Small intestine (tissue), 7 donors: ENCODE results near the gene CDC7. TPM values are rescaled to one million over a fixed set of nuclear protein-coding genes. Genes with fewer than 3 reads are reported as not detected.
"Not testable (repeated sequence)": the region's sequence is repeated elsewhere in the genome, so short reads cannot be mapped to it uniquely, and the experiment has no call there.

ENCODE experiments used
- DNase-seq, 2 donors: peaks; one replicate each; pipeline versions ENCODE4 v3.0.0 to v3.0.0-alpha.2; 2013
- FAIRE-seq: peaks from 2 replicates; lab custom pipeline; 2012; peaks lifted over from hg19 to GRCh38; lab: Jason Lieb, UNC
- H3K27ac ChIP-seq, 3 donors: one replicate each; pipeline ENCODE4 v1.5.1; 2013; ENCODE audit warnings: low read length in 2 of 3, mild to moderate bottlenecking in 2 of 3, control low read depth in 1 of 3, inconsistent platforms in 1 of 3, low read depth in 1 of 3, moderate library complexity in 1 of 3
- H3K27me3 ChIP-seq, 3 donors: one replicate each; pipeline ENCODE4 v1.6.1; 2013; ENCODE audit warnings: low read length in 3 of 3, inconsistent platforms in 1 of 3; ENCODE audit not compliant: control insufficient read depth in 3 of 3, insufficient read depth in 3 of 3
- H3K36me3 ChIP-seq, 3 donors: one replicate each; pipeline ENCODE4 v1.6.1; 2013; ENCODE audit warnings: low read length in 3 of 3, inconsistent platforms in 1 of 3, low read depth in 1 of 3, mild to moderate bottlenecking in 1 of 3, moderate library complexity in 1 of 3; ENCODE audit not compliant: control insufficient read depth in 3 of 3, insufficient read depth in 2 of 3
- H3K4me1 ChIP-seq, 3 donors: one replicate each; pipeline ENCODE4 v1.6.1; 2013; ENCODE audit warnings: low read length in 2 of 3, inconsistent platforms in 1 of 3, low read depth in 1 of 3, mild to moderate bottlenecking in 1 of 3, moderate library complexity in 1 of 3; ENCODE audit not compliant: control insufficient read depth in 3 of 3, insufficient read depth in 2 of 3
- H3K4me3 ChIP-seq, 3 donors: one replicate each; pipeline ENCODE4 v1.5.1; 2013; ENCODE audit warnings: low read length in 3 of 3, control low read depth in 1 of 3, inconsistent platforms in 1 of 3, low read depth in 1 of 3, mild to moderate bottlenecking in 1 of 3, moderate library complexity in 1 of 3
- H3K9me3 ChIP-seq, 2 donors: one replicate each; pipeline ENCODE4 v1.6.1; 2013; ENCODE audit warnings: low read depth in 1 of 2, low read length in 1 of 2; ENCODE audit not compliant: control insufficient read depth in 2 of 2, insufficient read depth in 1 of 2
- WGBS, 3 donors: extraction: QIAGEN DNeasy Blood & Tissue Kit; methylation state at CpG; one replicate each; pipeline ENCODE4 v1.1.7; 2013; 5-methylcytosine and 5-hydroxymethylcytosine counted together
- polyA plus RNA-seq, 4 donors: library from polyadenylated mRNA; stranded (reverse) in 3 of 4; unstranded in 1 of 4; fragments of 200-250 nt in 3 of 4; fragments of 120-200 nt in 1 of 4; gene quantifications; one replicate each; pipeline versions ENCODE4 v1.2.1 to v1.2.3, GENCODE V29; 2013
- donor health status: healthy with polysubstance abuse.
- donor health status: control.
- donor health status: control.
- donor health status: Bipolar disorder and iron deficiency.
- donor health status: healthy.

The CDC7 gene
- polyA plus RNA-seq, 4 donors: 0.27 to 9.4 (median 3.5) TPM

DNA sequence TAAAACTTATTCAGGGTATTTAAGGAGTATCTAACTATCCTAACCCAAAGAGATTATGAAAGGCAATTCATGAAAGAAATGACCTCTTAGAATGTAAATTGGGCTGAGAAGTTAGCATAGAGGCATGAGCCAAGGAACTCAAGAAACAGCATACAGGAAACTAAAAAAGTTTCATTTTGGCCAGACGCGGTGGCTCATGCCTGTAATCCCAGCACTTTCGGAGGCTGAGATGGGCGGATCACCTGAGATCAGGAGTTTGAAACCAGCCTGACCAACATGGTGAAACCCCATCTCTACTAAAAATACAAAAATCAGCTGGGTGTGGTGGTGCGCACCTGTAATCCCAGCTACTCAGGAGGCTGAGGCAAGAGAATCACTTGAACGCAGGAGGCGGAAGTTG, 16.0 kb downstream of the CDC7 start:
- FAIRE-seq, H3K4me3 ChIP-seq, H3K27me3 ChIP-seq, H3K9me3 ChIP-seq, H3K4me1 ChIP-seq, DNase-seq, H3K36me3 ChIP-seq, H3K27ac ChIP-seq: not testable (repeated sequence)
- 88 to 93% (median 93%) methylated on average over 7 of the region's 7 CpGs for WGBS, 3 donors

DNA sequence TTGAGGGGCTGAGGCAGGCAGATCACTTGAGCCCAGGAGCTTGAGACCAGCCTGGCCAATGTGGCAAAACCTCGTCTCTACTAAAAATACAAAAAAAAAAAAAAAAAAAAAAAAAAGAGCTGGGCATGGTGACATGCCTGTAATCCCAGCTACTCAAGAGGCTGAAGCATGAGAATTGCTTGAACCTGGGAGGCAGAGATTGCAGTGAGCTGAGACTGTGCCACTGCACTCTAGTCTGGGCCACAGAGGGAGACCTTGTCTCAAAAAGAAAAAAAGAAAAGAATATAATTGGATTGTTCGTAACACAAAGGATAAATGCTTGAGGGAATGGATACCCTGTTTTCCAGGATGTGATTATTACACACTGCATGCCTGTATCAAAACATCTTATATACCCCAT, 18.5 kb downstream of the CDC7 start:
- H3K9me3 ChIP-seq, H3K36me3 ChIP-seq, H3K4me3 ChIP-seq, H3K4me1 ChIP-seq, DNase-seq, H3K27ac ChIP-seq, H3K27me3 ChIP-seq, FAIRE-seq: not testable (repeated sequence)
- 83 to 87% (median 85%) methylated on average over 2 of the region's 2 CpGs for WGBS, 3 donors

GRCh38 chr1:91520942-91521507, 20.4 kb downstream of the CDC7 start:
- FAIRE-seq: no peak
- no peaks in the 10 kb centered on the region for H3K9me3 ChIP-seq
- 64 to 89% (median 80%) methylated on average over 2 of the region's 2 CpGs for WGBS, 3 donors

DNA sequence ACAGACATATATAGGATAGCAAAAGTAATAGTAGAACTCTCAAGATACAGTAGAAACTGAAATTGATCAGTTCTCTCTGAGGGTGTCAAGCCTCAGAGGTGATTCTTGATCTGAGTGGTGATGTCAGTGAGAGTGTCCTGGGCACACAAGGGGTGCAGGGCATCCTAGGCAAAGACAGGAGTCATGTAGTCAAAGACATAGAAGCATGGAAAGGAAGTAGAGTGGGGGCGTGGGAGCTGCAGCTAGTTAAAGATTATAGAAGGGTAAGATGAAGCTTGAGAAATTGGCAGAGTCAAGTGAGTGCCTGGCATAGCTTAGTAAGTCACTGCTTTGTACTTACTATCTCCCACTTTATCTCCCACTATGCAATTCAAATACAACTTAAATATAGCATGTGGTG, 22.8 kb downstream of the CDC7 start:
- FAIRE-seq: no peak
- DNase-seq: no peak

More at GRCh38 chr1:91520942-91521507, 20.4 kb downstream of the CDC7 start:
- H3K36me3 ChIP-seq: no peaks in the 10 kb centered on the region
- no peaks in the 10 kb centered on the region for H3K27me3 ChIP-seq
- no peak overlapping the region for H3K4me3 ChIP-seq
- no peak for DNase-seq
- no peak overlapping the region for H3K27ac ChIP-seq
- no peaks in the 10 kb centered on the region for H3K4me1 ChIP-seq

GRCh38 chr1:91526496-91526895, 25.8 kb downstream of the CDC7 start:
- Histone ChIP-seq H3K36me3 (no peaks in the 10 kb centered on the region), H3K9me3 (no peaks in the 10 kb centered on the region), H3K4me1 (no peaks in the 10 kb centered on the region), H3K4me3 (no peak overlapping the region), H3K27ac (no peak overlapping the region), H3K27me3 (no peaks in the 10 kb centered on the region)
- 68 to 78% (median 74%) methylated on average over 5 of the region's 5 CpGs for WGBS, 3 donors
- no peak for FAIRE-seq
- DNase-seq: no peak

More for the DNA sequence above, 22.8 kb downstream of the CDC7 start:
- Histone ChIP-seq H3K27ac (no peak overlapping the region), H3K4me1 (no peaks in the 10 kb centered on the region), H3K36me3 (no peaks in the 10 kb centered on the region), H3K27me3 (no peaks in the 10 kb centered on the region), H3K9me3 (no peaks in the 10 kb centered on the region), H3K4me3 (no peak overlapping the region)
- 20 to 50% (median 36%) methylated on average over 1 of the region's 1 CpG for WGBS, 3 donors

DNA sequence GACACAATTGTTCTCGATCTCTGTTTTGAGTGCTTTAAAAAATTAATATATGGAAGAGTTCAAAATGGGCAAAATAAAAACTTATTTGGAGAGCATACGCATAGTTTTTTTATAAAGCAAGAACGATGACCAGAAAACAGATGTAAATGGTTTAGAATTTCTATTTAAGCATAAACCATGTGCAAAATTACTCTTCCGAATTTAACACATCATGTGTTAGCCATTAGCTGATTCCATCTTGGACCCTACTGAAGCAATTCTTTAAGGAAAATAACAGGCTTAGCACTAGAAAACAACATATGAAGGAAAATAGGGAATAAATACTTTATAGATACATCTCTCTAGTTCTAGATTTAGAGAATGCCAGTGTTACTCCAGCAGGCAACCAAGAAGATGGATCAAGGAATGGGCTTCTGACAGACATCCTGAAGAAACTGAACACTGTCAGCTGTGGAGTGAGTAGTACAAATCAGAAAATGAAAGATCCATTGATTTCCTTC, 26.7 kb downstream of the CDC7 start:
- Histone ChIP-seq H3K4me1 (no peaks in the 10 kb centered on the region), H3K27me3 (no peaks in the 10 kb centered on the region), H3K36me3 (no peaks in the 10 kb centered on the region), H3K9me3 (no peaks in the 10 kb centered on the region), H3K4me3 (no peak overlapping the region), H3K27ac (peak overlapping the region in 1 of 3 donors; percentile 58)
- FAIRE-seq (no peak), DNase-seq (no peak)
- WGBS, 3 donors: 71 to 93% (median 93%) methylated on average over 4 of the region's 4 CpGs

GRCh38 chr1:91527781-91528180, 27.1 kb downstream of the CDC7 start:
- Histone ChIP-seq H3K27me3 (no peaks in the 10 kb centered on the region), H3K4me3 (no peak overlapping the region), H3K4me1 (no peaks in the 10 kb centered on the region), H3K27ac (no peak overlapping the region), H3K9me3 (no peaks in the 10 kb centered on the region), H3K36me3 (no peaks in the 10 kb centered on the region)
- WGBS, 3 donors: 72 to 88% (median 85%) methylated on average over 2 of the region's 2 CpGs
- FAIRE-seq (no peak), DNase-seq (no peak)

DNA sequence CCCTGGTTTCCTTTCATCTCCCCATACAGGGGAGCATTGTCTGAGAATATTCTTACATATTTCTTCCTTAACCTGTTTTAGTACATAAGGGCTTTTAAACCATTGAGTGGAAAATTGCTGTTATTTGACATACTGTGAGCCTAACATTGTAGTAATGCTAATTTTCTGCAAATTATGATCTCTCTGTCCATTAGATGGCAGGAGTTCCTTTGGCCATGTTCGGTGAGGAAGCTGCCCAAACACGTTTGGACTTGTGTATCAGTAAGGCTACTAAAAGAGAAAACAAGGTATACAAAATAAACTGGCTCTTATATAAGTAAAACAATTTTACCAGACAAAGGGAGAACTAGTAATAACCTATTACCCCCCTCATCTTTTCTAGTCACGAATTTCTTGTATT, 29.2 kb downstream of the CDC7 start:
- Histone ChIP-seq H3K27ac (no peak overlapping the region), H3K4me1 (no peaks in the 10 kb centered on the region), H3K27me3 (no peaks in the 10 kb centered on the region), H3K9me3 (no peaks in the 10 kb centered on the region), H3K36me3 (no peaks in the 10 kb centered on the region), H3K4me3 (no peak overlapping the region)
- DNase-seq (peak in 1 of 2 donors; percentile 17), FAIRE-seq (no peak)
- 66 to 70% (median 69%) methylated on average over 3 of the region's 3 CpGs for WGBS, 3 donors
